SJSA1 (cell line): ENCODE data around the gene RPS21. TPM values are rescaled to one million over a fixed set of nuclear protein-coding genes. Genes with fewer than 3 reads are reported as not detected.

Experiments
- DNase-seq, 2 experiments: peaks; one replicate each; pipeline ENCODE4 v3.0.0-alpha.2; 2015 to 2020; ENCODE audit warnings: low spot score in 2 of 2, low read depth in 1 of 2
- H3K27ac ChIP-seq: fragments of 250-450 bp; sonication (Bioruptor Pico); 2 replicates; pipeline ENCODE4 v1.5.1; 2020; ENCODE audit warnings: mild to moderate bottlenecking, moderate library complexity
- H3K27me3 ChIP-seq: fragments of 250-450 bp; sonication (Bioruptor Pico); replicated peaks from 2 replicates; pipeline ENCODE4 v1.5.1; 2020; ENCODE audit warnings: mild to moderate bottlenecking, moderate library complexity
- H3K36me3 ChIP-seq: fragments of 250-450 bp; sonication (Bioruptor Pico); 2 replicates; pipeline ENCODE4 v1.5.1; 2020; ENCODE audit warnings: mild to moderate bottlenecking
- H3K4me1 ChIP-seq: fragments of 250-450 bp; sonication (Bioruptor Pico); replicated peaks from 2 replicates; pipeline ENCODE4 v1.6.1; 2021; ENCODE audit warnings: mild to moderate bottlenecking
- H3K4me3 ChIP-seq: fragments of 250-450 bp; sonication (Bioruptor Pico); 2 replicates; pipeline ENCODE4 v1.5.1; 2020; ENCODE audit warnings: mild to moderate bottlenecking
- H3K9me3 ChIP-seq: fragments of 250-450 bp; sonication (Bioruptor Pico); replicated peaks from 2 replicates; pipeline ENCODE4 v1.5.1; 2020; ENCODE audit warnings: mild to moderate bottlenecking
- total RNA-seq: library from RNA; depleted of rRNA; stranded (reverse); fragments of >200 nt; shearing (Covaris generic); gene quantifications from 2 replicates; pipeline ENCODE4 v1.2.3, GENCODE V29; 2014

RPS21 gene
- total RNA-seq, 1 experiment from 2014 or later: 1,367 TPM

- H3K4me1 ChIP-seq: peaks cover 24% of the 10 kb centered on the region
- H3K4me3 ChIP-seq: no peak overlapping the region
- DNase-seq: no peak
Observed at GRCh38 chr20:62408055-62408454, 21.2 kb downstream of the RPS21 start.

GRCh38 chr20:62408640-62409039, 21.7 kb downstream of the RPS21 start:
- Histone ChIP-seq H3K9me3 (no peaks in the 10 kb centered on the region), H3K4me1 (peaks cover 24% of the 10 kb centered on the region), H3K36me3 (peaks cover 6% of the 10 kb centered on the region; the same call in 1 of the 2 replicates), H3K4me3 (no peak overlapping the region), H3K27ac (no peak overlapping the region), H3K27me3 (peaks cover 9% of the 10 kb centered on the region)
- DNase-seq: no peak

More at GRCh38 chr20:62408055-62408454, 21.2 kb downstream of the RPS21 start:
- H3K27me3 ChIP-seq: peaks cover 9% of the 10 kb centered on the region; the same call in 1 of the 2 replicates
- H3K36me3 ChIP-seq: peaks cover 6% of the 10 kb centered on the region; the same call in 1 of the 2 replicates
- no peaks in the 10 kb centered on the region for H3K9me3 ChIP-seq
- no peak overlapping the region for H3K27ac ChIP-seq

GRCh38 chr20:62409086-62409853, 22.4 kb downstream of the RPS21 start:
- H3K27ac ChIP-seq: no peak overlapping the region
- DNase-seq: no peak
- peaks cover 6% of the 10 kb centered on the region; the same call in 1 of the 2 replicates for H3K36me3 ChIP-seq
- H3K27me3 ChIP-seq: peaks cover 15% of the 10 kb centered on the region
- H3K4me1 ChIP-seq: peaks cover 24% of the 10 kb centered on the region
- H3K9me3 ChIP-seq: no peaks in the 10 kb centered on the region
- no peak overlapping the region for H3K4me3 ChIP-seq

GRCh38 chr20:62409931-62410745, 23.2 kb downstream of the RPS21 start:
- Histone ChIP-seq H3K9me3 (no peaks in the 10 kb centered on the region), H3K27me3 (peaks cover 21% of the 10 kb centered on the region), H3K27ac (no peak overlapping the region), H3K36me3 (peaks cover 2% of the 10 kb centered on the region; the same call in 1 of the 2 replicates), H3K4me1 (peaks cover 23% of the 10 kb centered on the region), H3K4me3 (no peak overlapping the region)
- DNase-seq: no peak

- Histone ChIP-seq H3K4me1 (peaks cover 15% of the 10 kb centered on the region), H3K27me3 (peaks cover 27% of the 10 kb centered on the region), H3K36me3 (no peaks in the 10 kb centered on the region), H3K27ac (no peak overlapping the region), H3K4me3 (no peak overlapping the region), H3K9me3 (no peaks in the 10 kb centered on the region)
- DNase-seq: no peak
Observed at GRCh38 chr20:62410746-62411478, 24.0 kb downstream of the RPS21 start.

GRCh38 chr20:62411479-62412193, 24.7 kb downstream of the RPS21 start:
- no peak for DNase-seq
- Histone ChIP-seq H3K4me3 (no peak overlapping the region), H3K36me3 (no peaks in the 10 kb centered on the region), H3K9me3 (no peaks in the 10 kb centered on the region), H3K27me3 (peaks cover 28% of the 10 kb centered on the region), H3K4me1 (peaks cover 8% of the 10 kb centered on the region), H3K27ac (no peak overlapping the region)

- Histone ChIP-seq H3K9me3 (no peaks in the 10 kb centered on the region), H3K4me1 (peaks cover 5% of the 10 kb centered on the region), H3K27me3 (peaks cover 30% of the 10 kb centered on the region), H3K27ac (no peak overlapping the region), H3K36me3 (no peaks in the 10 kb centered on the region), H3K4me3 (no peak overlapping the region)
- no peak for DNase-seq
Observed at GRCh38 chr20:62412194-62413024, 25.5 kb downstream of the RPS21 start.

GRCh38 chr20:62413025-62413570, 26.2 kb downstream of the RPS21 start:
- Histone ChIP-seq H3K9me3 (no peaks in the 10 kb centered on the region), H3K27ac (no peak overlapping the region), H3K4me3 (no peak overlapping the region), H3K36me3 (no peaks in the 10 kb centered on the region), H3K4me1 (no peaks in the 10 kb centered on the region), H3K27me3 (peaks cover 31% of the 10 kb centered on the region)
- no peak for DNase-seq

GRCh38 chr20:62413896-62414481, 27.1 kb downstream of the RPS21 start:
- H3K27ac ChIP-seq: no peak overlapping the region
- H3K4me3 ChIP-seq: no peak overlapping the region
- no peaks in the 10 kb centered on the region for H3K9me3 ChIP-seq
- peaks cover 37% of the 10 kb centered on the region for H3K27me3 ChIP-seq
- H3K36me3 ChIP-seq: no peaks in the 10 kb centered on the region
- H3K4me1 ChIP-seq: no peaks in the 10 kb centered on the region
- DNase-seq: no peak

GRCh38 chr20:62415354-62416111, 28.6 kb downstream of the RPS21 start:
- H3K4me3 ChIP-seq: no peak overlapping the region
- H3K4me1 ChIP-seq: no peaks in the 10 kb centered on the region
- no peak overlapping the region for H3K27ac ChIP-seq
- H3K9me3 ChIP-seq: no peaks in the 10 kb centered on the region
- DNase-seq: no peak
- H3K27me3 ChIP-seq: peaks cover 49% of the 10 kb centered on the region
- H3K36me3 ChIP-seq: no peaks in the 10 kb centered on the region
